HepG2 (cell line): ENCODE results near the gene OR10H1.
"Not testable (repeated sequence)": the region's sequence is repeated elsewhere in the genome, so short reads cannot be mapped to it uniquely, and the experiment has no call there.

Experiments used
- BCL3 ChIP-seq: sonication (generic); formaldehyde crosslinking; IDR thresholded peaks from 2 replicates; pipeline ENCODE4 v1.5.1; 2020; ENCODE audit warnings: mild to moderate bottlenecking, missing genetic modification reagents, moderate library complexity
- CEBPB ChIP-seq: IDR thresholded peaks from 2 replicates; pipeline ENCODE4 v1.6.1; 2011; ENCODE audit warnings: low read depth, low read length, improper control_type of control experiment, borderline replicate concordance
- EZH2 ChIP-seq: conservative IDR thresholded peaks from 2 replicates; pipeline ENCODE4 v1.6.1; 2012; ENCODE audit warnings: mild to moderate bottlenecking, low read depth, low read length, moderate library complexity
- FOXM1 ChIP-seq: sonication (generic); formaldehyde crosslinking; IDR thresholded peaks from 2 replicates; pipeline ENCODE4 v1.5.0; 2020; ENCODE audit warnings: missing genetic modification reagents
- HMGA1 ChIP-seq: sonication (generic); formaldehyde crosslinking; conservative IDR thresholded peaks from 2 replicates; pipeline ENCODE4 v1.4.0; 2020; ENCODE audit warnings: missing genetic modification reagents
- TBL1XR1 ChIP-seq: fragments of 150-350 bp; IDR thresholded peaks from 2 replicates; pipeline ENCODE4 v1.6.1; 2014; ENCODE audit warnings: borderline replicate concordance, low read length; ENCODE audit not compliant: partially characterized antibody
- TSC22D2 ChIP-seq: sonication (generic); formaldehyde crosslinking; IDR thresholded peaks from 2 replicates; pipeline ENCODE4 v1.5.1; 2020; ENCODE audit warnings: missing genetic modification reagents, mild to moderate bottlenecking, borderline replicate concordance
- ZBTB49 ChIP-seq: sonication (generic); formaldehyde crosslinking; IDR thresholded peaks from 2 replicates; pipeline ENCODE4 v1.4.0; 2020; ENCODE audit warnings: missing genetic modification reagents, borderline replicate concordance
- ZNF75D ChIP-seq: sonication (generic); formaldehyde crosslinking; IDR thresholded peaks from 2 replicates; pipeline ENCODE4 v1.8.1; 2023; ENCODE audit warnings: missing genetic modification reagents, mild to moderate bottlenecking, borderline replicate concordance
- ZNF776 ChIP-seq: sonication (generic); formaldehyde crosslinking; IDR thresholded peaks from 2 replicates; pipeline ENCODE4 v1.4.0; 2020; ENCODE audit warnings: mild to moderate bottlenecking, missing genetic modification reagents
- ZNF792 ChIP-seq: IDR thresholded peaks from 2 replicates; pipeline ENCODE4 v1.6.1; 2016

- not testable (repeated sequence) for TF ChIP-seq FOXM1 (CRISPR knock-in tag); ZNF776 (CRISPR knock-in tag); ZBTB49; EZH2; TSC22D2; TBL1XR1; HMGA1; ZNF75D; CEBPB; BCL3; ZNF792
Measured at GRCh38 chr19:15794279-15794678, 21.2 kb downstream of the OR10H1 start.
